Neural cell (in vitro differentiated cells): Measurements from ENCODE around the gene DHFR. TPM values are rescaled to one million over a fixed set of nuclear protein-coding genes. Genes with fewer than 3 reads are reported as not detected.

Source experiments
- H2AFZ ChIP-seq: fragments of 200-600, 300-800 bp; sonication (generic), shearing (Covaris generic); 2 replicates; pipeline ENCODE4 v1.6.0; 2014; ENCODE audit warnings: low read depth, mild to moderate bottlenecking, antibody characterized with exemption, low read length, moderate library complexity
- H3F3A ChIP-seq: fragments of 200-600 bp; shearing (Covaris generic); 2 replicates; pipeline ENCODE4 v1.6.1; 2016; ENCODE audit warnings: mild to moderate bottlenecking, moderate library complexity, mixed read lengths, antibody characterized with exemption, low read length; ENCODE audit not compliant: insufficient read depth, poor library complexity, severe bottlenecking
- H3K27ac ChIP-seq: fragments of 200-600, 300-800 bp; sonication (generic), shearing (Covaris generic); 2 replicates; pipeline ENCODE4 v1.5.1; 2014; ENCODE audit warnings: mild to moderate bottlenecking, low read length, moderate library complexity
- H3K27me3 ChIP-seq: fragments of 300-800, 200-600 bp; sonication (generic), shearing (Covaris generic); 2 replicates; pipeline ENCODE4 v1.6.0; 2014; ENCODE audit warnings: mild to moderate bottlenecking, low read depth, low read length, moderate library complexity; ENCODE audit not compliant: insufficient read depth
- H3K36me3 ChIP-seq: fragments of 300-800, 200-600 bp; sonication (generic), shearing (Covaris generic); 2 replicates; pipeline ENCODE4 v1.5.1; 2014; ENCODE audit warnings: mild to moderate bottlenecking, antibody characterized with exemption, low read length, moderate library complexity; ENCODE audit not compliant: insufficient read depth
- H3K4me2 ChIP-seq: fragments of 300-800, 200-600 bp; sonication (generic), shearing (Covaris generic); 2 replicates; pipeline ENCODE4 v1.6.0; 2014; ENCODE audit warnings: mild to moderate bottlenecking, low read length
- H3K4me3 ChIP-seq: fragments of 300-800, 200-600 bp; sonication (generic), shearing (Covaris generic); 2 replicates; pipeline ENCODE4 v1.5.1; 2014; ENCODE audit warnings: mild to moderate bottlenecking, low read length, moderate library complexity
- H3K79me2 ChIP-seq: fragments of 200-600 bp; shearing (Covaris generic); replicated peaks from 2 replicates; pipeline ENCODE4 v1.6.0; 2014; ENCODE audit warnings: mild to moderate bottlenecking, low read length, moderate library complexity; ENCODE audit not compliant: insufficient read depth
- H3K9ac ChIP-seq: fragments of 300-800, 200-600 bp; sonication (generic), shearing (Covaris generic); 2 replicates; pipeline ENCODE4 v1.6.1; 2016; ENCODE audit warnings: mild to moderate bottlenecking, low read length, mixed read lengths
- H3K9me2 ChIP-seq: fragments of 200-600 bp; shearing (Covaris generic); 2 replicates; pipeline ENCODE4 v1.6.1; 2016; ENCODE audit warnings: mild to moderate bottlenecking, low read length, mixed read lengths; ENCODE audit not compliant: insufficient read depth
- H3K9me3 ChIP-seq: fragments of 200-600, 300-800 bp; sonication (generic), shearing (Covaris generic); 2 replicates; pipeline ENCODE4 v1.6.1; 2016; ENCODE audit warnings: mild to moderate bottlenecking, mixed run types, low read length, moderate library complexity, mixed read lengths
- H4K20me1 ChIP-seq: fragments of 200-600 bp; shearing (Covaris generic); 2 replicates; pipeline ENCODE4 v1.6.1; 2016; ENCODE audit warnings: mild to moderate bottlenecking, mixed run types; ENCODE audit not compliant: insufficient read depth
- CTCF ChIP-seq: fragments of 450-650 bp; IDR thresholded peaks from 2 replicates; pipeline ENCODE4 v1.5.1; 2014; ENCODE audit warnings: antibody characterized with exemption, mild to moderate bottlenecking, moderate library complexity; ENCODE audit not compliant: poor library complexity, severe bottlenecking
- EP300 ChIP-seq: fragments of 450-650 bp; conservative IDR thresholded peaks from 2 replicates; pipeline ENCODE4 v1.6.1; 2014; ENCODE audit warnings: antibody characterized with exemption, mild to moderate bottlenecking, moderate library complexity; ENCODE audit not compliant: poor library complexity, severe bottlenecking
- EZH2 ChIP-seq: fragments of 200-600, 300-800 bp; shearing (Covaris generic), sonication (generic); IDR thresholded peaks from 2 replicates; pipeline ENCODE4 v1.6.1; 2014; ENCODE audit warnings: antibody characterized with exemption, low read length, borderline replicate concordance, mild to moderate bottlenecking; ENCODE audit not compliant: insufficient read depth, poor library complexity, severe bottlenecking
- MXI1 ChIP-seq: fragments of 450-650 bp; conservative IDR thresholded peaks from 2 replicates; pipeline ENCODE4 v1.6.1; 2014; ENCODE audit warnings: antibody characterized with exemption, mild to moderate bottlenecking; ENCODE audit not compliant: poor library complexity, severe bottlenecking
- POLR2AphosphoS5 ChIP-seq: IDR thresholded peaks from 2 replicates; pipeline ENCODE4 v1.6.1; 2012
- RAD21 ChIP-seq: fragments of 450-650 bp; conservative IDR thresholded peaks from 2 replicates; pipeline ENCODE4 v1.6.1; 2014; ENCODE audit warnings: antibody characterized with exemption, mild to moderate bottlenecking, moderate library complexity
- REST ChIP-seq: IDR thresholded peaks from 2 replicates; pipeline ENCODE4 v1.6.1; 2012; ENCODE audit warnings: borderline replicate concordance
- SMC3 ChIP-seq: fragments of 450-650 bp; conservative IDR thresholded peaks from 2 replicates; pipeline ENCODE4 v1.6.1; 2014; ENCODE audit warnings: antibody characterized with exemption, mild to moderate bottlenecking, moderate library complexity; ENCODE audit not compliant: poor library complexity
- TAF1 ChIP-seq: IDR thresholded peaks from 2 replicates; pipeline ENCODE4 v1.6.1; 2012; ENCODE audit warnings: low read depth
- polyA plus RNA-seq: library from polyadenylated mRNA; depleted of rRNA; stranded (reverse); fragments of >200 nt; gene quantifications from 2 replicates; pipeline ENCODE4 v1.2.3, GENCODE V29; 2014

The DHFR gene
- polyA plus RNA-seq, 1 donor from 2014 or later, result 21.2 TPM

DNA sequence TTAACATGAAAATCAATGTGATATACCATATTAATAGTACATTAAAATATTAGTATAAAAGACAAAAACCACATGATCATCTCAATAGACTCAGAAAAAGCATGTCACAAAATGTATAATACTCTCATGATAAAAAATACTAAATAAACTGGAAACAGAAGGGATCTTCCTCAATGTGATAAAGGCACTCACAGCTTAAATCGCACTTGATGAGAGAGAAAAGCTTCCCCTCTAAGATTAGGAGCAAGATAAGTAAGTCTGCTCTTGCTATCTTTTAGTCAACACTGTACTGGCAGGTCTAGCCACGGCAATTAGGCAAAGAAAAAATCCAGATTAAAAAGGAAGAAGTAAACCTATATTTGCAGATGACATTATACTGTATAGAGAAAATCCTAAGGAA is 22.1 kb downstream of the DHFR start:
- H3K9ac ChIP-seq, result no peak overlapping the region
- H3K27ac ChIP-seq, result no peak overlapping the region
- H3K27me3 ChIP-seq, result no peaks in the 10 kb centered on the region
- H3K36me3 ChIP-seq, result no peaks in the 10 kb centered on the region
- no peaks in the 10 kb centered on the region for H3K79me2 ChIP-seq
- H3K4me3 ChIP-seq, result no peak overlapping the region
- H3F3A ChIP-seq, result no peaks in the 10 kb centered on the region
- no peaks in the 10 kb centered on the region for H3K9me2 ChIP-seq
- H3K9me3 ChIP-seq, result no peaks in the 10 kb centered on the region
- no peak overlapping the region for H3K4me2 ChIP-seq
- no peaks in the 10 kb centered on the region for H4K20me1 ChIP-seq
- H2AFZ ChIP-seq, result no peak overlapping the region
- TF ChIP-seq REST (no peak), TAF1 (no peak), EP300 (no peak), CTCF (no peak), EZH2 (no peak), SMC3 (no peak), RAD21 (no peak), MXI1 (no peak), POLR2AphosphoS5 (no peak)

DNA sequence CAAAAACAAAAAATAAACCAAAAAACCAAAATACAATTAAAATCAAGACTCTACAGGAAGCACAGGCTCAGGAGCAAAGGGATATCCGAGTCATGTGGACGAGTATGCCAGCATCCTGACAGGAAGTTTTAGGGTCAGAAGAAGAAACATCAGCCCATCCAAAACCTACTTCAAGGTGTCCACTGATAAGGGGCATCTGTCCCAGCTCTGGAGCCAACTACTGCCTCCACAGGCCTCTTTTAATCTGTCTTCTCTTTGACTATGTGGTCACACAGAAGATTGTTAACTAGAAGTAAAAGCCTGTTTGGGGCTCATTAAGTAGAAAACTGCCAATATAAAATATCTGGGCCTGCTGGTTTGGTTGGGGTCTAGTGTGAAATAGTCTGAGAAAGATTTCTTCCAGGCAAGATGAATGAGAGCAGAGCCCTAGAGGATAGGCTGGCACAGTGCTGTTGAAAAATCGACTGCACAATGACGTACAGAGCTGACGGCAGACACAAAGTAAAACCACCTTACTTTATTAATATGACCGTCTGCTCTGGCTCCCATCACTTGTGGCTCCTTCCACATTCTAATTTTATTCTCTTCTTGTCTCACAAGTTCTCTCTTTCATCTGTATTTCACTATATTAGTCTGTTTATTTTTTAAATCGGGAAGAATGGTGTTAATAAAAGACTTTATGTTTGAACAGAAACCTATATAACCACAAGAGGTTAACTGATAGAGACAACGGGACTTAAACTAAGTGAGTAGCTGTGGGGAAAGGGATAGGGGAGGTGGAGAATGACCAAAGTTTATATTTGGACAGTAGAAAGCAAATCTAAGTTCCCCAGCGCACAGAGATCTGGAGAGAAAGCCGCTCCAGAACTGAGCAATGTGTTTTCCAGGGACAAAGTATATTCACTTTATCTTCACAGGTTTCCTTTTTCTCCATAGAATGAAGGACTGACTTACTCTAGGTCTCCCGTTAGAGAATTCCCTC is 23.2 kb downstream of the DHFR start:
- Histone ChIP-seq H3K36me3 (no peaks in the 10 kb centered on the region), H4K20me1 (no peaks in the 10 kb centered on the region), H3K9me3 (no peaks in the 10 kb centered on the region), H3F3A (no peaks in the 10 kb centered on the region), H3K27me3 (no peaks in the 10 kb centered on the region), H3K27ac (no peak overlapping the region), H3K9me2 (no peaks in the 10 kb centered on the region), H3K4me3 (no peak overlapping the region), H2AFZ (no peak overlapping the region), H3K9ac (no peak overlapping the region), H3K79me2 (no peaks in the 10 kb centered on the region), H3K4me2 (no peak overlapping the region)
- no peak for TF ChIP-seq EP300
- no peak for TF ChIP-seq CTCF
- no peak for TF ChIP-seq TAF1
- no peak for TF ChIP-seq RAD21
- TF ChIP-seq POLR2AphosphoS5, result no peak
